ENCODE results near the gene C14orf39. TPM values are rescaled to one million over a fixed set of nuclear protein-coding genes. Genes with fewer than 3 reads are reported as not detected.
"Not testable (repeated sequence)": the region's sequence is repeated elsewhere in the genome, so short reads cannot be mapped to it uniquely, and the experiment has no call there.

Gene C14orf39
- total RNA-seq, 1 donor from 2014 or later: not detected

DNA sequence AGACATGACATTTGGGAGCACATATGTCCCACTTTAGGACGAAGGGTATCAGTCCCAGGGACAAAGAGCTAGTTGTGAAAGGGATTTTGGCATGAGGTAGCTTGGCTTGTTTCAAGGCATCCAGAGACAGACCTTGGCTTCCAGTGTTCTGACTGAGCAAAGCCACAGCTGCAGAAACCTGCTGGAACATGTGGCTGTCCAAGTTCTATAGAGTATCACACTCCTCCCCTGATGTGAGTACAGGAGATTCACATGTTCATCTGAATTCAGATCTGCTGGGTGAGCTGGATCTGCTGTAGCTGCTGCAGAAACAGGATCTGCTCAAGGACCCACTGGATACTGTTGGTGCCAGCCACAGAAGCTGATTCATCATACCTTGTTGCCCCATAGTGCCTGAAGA is 10.1 kb upstream of the C14orf39 start:
- no peak for DNase-seq (ENCODE audit: low spot score)

DNA sequence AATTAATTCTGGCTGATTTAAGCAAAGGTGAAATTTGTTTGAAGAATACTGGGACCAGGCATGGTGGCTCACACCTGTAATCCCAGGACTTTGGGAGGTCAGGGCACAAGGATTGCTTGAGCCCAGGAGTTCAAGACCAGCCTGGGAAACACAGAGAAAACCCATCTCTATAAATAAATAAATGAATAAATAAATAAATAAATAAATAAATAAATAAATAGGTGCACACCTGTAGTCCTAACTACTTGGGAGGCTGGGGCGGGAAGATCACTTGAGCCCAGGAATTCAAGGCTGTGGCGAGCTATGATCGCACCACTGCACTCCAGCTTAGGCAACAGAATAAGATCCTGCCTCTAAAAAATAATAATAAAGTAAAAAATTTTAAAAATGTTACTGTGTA is 4.4 kb upstream of the C14orf39 start:
- no peak for DNase-seq (ENCODE audit: low spot score)

DNA sequence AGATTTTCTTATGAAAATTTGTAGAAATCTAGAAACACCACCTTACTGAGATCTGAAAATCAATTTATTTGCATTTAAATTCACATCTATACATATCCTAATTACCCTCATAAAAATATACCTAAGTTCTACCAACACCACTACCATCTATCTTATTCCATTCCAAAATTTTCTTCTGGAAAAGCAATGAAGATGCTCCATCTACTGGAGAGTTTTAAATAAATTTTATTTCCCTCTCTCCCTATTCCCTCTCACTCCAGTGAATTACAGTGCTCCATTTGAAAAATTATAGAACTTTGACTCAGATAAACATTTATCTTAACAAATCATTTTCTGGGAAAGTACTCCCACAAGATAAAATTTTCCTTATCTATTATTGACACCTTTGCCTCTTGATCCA is 2.3 kb upstream of the C14orf39 start:
- no peak for DNase-seq (ENCODE audit: low spot score)

DNA sequence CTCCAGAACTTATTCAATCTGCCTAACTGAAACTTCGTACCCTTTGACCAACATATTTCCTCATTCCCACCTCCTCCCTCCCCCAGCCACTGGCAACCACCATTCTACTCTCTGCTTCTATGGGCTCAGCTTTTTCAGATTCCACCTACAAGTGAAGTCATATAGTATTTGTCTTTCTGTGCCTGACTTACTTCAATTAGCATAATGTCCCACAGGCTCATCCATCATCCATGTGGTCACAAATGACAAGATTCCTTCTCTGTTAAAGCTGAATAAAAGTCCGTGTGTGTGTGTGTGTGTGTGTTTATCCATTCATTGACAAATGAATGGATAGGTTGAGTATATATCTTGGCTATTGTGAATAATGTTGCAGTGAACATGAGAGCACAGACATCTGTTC is 1.3 kb upstream of the C14orf39 start:
- no peak for DNase-seq (ENCODE audit: low spot score)

DNA sequence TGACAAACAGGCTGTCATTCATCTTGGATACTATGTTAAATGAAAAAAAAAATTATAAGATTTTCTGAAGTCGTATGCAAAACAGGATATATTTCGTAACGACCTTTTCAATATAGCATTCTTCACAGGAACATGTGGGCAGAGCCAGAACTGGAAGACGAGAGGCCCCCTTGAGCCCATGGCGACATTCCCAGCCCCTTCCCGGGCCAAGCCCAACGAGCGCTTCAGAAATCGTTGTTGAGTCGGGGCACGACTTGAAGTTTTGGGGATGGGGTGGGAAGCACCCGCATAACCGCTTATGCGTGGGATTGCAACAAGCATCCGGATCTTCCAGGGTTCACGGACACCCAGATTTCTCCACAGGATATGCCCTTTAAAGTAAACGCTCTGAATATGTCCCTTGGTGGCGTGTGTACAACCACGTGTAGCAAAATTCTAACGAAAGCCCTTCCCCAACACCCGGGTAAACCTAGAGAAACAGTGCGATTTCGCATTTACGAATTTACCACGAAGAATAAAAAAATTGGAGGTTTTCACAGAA is 736 bp downstream of the C14orf39 start:
- no peak for DNase-seq (ENCODE audit: low spot score)

DNA sequence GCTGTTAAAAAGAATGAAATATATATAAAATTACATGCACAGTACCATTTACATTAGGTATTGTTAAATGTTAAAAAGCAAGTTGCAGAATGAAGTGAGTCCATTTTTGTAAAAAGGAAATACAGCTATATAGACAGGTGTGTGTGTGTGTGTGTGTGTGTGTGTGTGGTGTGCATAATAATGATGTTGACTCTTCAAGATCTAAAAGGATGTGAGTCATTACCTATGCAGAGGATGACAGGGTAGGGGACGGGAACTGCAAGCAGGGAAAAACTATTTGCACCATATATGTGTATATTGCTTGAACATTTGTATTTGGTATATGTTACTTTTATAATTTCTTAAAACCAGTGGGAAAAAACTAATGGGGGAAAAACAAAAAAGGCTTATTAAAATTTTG is 3.1 kb downstream of the C14orf39 start:
- no peak for DNase-seq (ENCODE audit: low spot score)

DNA sequence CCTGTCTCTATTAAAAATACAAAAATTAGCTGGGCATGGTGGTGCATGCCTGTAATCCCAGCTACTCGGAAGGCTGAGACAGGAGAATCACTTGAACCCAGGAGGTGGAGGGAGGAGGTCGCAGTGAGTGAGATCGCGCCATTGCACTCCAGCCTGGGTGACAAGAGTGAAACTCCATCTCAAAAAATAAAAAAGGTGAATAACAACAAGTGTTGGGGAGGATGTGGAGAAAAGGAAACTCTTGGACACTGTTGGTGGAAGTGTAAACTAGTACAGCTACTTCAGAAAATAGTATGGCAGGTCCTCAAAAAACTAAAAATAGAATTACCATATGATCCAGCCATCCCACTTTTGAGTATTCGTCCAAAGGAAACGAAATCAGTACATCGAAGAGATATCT is 5.6 kb downstream of the C14orf39 start:
- DNase-seq (ENCODE audit: low spot score): not testable (repeated sequence)

DNA sequence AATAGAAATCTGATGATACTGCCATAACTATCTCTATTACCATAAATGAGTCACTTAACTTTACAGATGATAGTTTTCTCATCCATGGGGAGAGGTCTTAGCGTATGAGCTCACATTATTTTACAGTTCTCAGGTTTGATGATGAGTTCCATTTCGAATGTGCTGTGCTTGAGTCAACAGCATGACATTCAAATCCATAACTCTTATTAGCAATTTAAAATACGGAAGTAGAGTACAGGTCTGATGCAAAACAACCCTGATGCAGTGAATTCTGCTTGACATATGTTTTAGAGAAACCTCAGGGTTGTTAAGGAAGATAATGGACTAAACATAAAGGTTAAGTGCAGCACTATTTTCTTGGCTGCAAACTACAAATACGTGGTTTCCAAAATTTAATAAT is 30.0 kb downstream of the C14orf39 start:
- no peak for DNase-seq (ENCODE audit: low spot score)

DNA sequence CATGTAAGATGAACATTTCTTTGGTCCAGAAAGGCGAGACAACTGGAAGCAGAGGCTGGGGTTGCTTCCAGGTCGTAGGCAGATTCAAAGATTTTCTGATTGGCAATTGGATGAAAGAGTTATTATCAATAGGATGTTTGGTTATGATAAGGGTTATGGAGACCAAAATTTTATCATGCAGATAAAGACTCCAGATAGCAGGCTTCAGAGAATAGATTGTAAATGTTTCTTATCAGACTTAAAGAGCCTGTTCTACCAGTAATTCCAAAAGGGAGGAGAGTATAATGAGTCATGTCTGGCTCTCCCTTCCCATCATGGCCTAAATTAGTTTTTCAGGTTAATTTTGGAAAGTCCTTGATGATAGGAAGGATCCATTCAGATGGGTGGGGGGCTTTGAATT is 55.6 kb downstream of the C14orf39 start:
- DNase-seq (ENCODE audit: low spot score): no peak

DNA sequence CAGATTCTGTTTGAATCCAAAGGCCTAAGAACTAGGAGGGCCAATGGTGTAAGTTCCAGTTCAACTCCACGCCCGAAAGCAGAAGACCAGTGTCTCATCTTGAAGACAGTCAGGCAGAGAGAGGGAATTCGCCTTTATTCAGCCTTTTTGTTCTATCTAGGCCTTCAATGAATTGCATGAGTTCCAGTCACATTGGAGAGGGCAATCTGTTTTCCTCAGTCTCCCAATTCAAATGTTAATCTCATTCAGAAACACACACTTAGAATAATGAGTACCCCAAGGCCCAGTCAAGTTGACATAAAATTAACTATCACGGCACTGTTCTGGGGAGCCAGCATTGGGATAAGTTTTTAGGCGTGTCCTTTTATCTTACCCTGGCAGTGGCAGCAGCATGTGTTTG is 65.8 kb downstream of the C14orf39 start:
- DNase-seq (ENCODE audit: low spot score): no peak

DNA sequence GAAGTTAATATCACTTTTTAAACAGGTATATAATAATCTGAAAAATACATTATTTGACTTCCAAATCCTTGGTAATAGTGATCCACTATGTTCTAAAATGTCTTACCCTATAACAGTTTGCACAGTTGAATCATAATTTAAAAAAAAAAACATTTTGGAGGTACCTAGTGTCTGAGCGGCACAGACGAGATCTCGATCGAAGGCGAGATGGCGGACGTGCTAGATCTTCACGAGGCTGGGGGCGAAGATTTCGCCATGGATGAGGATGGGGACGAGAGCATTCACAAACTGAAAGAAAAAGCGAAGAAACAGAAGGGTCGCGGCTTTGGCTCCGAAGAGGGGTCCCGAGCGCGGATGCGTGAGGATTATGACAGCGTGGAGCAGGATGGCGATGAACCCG is 88.3 kb downstream of the C14orf39 start:
- not testable (repeated sequence) for DNase-seq (ENCODE audit: low spot score)

DNA sequence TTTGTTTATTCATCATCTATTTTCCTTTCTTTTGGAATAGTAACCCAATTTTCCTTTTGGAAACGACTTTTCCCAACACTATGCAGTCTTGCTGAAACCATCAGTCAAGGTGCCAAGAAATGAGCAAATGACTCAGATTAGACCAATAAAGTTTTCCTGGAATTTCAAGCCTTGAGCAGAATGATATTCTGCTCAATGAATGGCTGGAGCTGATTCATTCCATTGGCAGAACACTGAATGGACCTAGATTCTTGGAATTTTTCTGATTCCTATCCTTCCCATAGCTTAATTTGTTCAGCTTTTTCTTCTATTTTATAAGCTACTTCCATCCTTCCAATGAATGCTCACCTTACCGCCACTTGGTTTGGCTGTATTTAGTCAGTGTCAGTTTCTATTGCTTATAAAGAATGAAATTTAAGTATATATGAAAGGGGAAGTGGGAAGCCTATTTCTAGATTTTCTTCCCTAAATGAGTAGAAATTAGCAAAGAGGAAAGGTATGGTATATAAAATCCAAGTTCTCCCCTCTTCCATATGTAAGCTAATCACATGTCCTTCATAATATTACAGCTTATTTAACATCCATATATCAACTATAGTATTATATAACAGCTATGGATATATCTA is 89.0 kb downstream of the C14orf39 start:
- no peak for DNase-seq (ENCODE audit: low spot score)

Other genes with a start within 250 kb of the C14orf39 start
- 41.2 TPM for gene PPM1A, start 236.8 kb downstream of the C14orf39 start, total RNA-seq
- gene SIX6, start 23.1 kb upstream of the C14orf39 start, total RNA-seq: not detected
- 1.7 TPM for gene SIX1, start 163.4 kb upstream of the C14orf39 start, total RNA-seq
- gene SIX4, start 238.3 kb upstream of the C14orf39 start, total RNA-seq: 7.3 TPM
- 55.1 TPM for gene MNAT1, start 248.7 kb upstream of the C14orf39 start, total RNA-seq

Data from ureter (tissue), 1 donor.